C4-2B (cell line): ENCODE measurements around the gene GJD4.

Experiments
- ZFX ChIP-seq: fragments of 450-650 bp; IDR thresholded peaks from 2 replicates; pipeline ENCODE4 v1.6.1; 2017
- TF ChIP-seq, protein P1 (sequence below): fragments of 450-650 bp; conservative IDR thresholded peaks from 2 replicates; pipeline ENCODE4 v1.5.1; 2017; ENCODE audit warnings: mild to moderate bottlenecking

DNA sequence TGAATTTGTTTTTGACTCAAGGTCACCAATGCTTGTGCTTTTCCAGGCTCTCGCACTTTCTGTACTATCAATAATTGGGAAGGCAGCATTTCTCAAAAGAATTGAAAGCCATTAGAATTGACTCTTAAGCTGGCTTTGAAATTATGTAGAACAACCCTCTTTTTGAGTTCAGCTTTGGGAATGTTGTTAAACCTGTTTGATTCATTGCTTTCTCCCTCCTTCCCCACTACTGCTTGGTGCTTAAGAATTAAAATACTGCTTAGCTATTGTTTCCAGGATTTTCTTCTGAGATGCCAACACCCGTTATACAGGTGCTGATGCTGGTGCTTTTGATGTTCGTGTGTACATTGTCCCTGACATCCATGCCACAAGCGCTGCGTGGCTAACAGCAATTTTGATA, 52.5 kb downstream of the GJD4 start:
- TF ChIP-seq, protein P1, sequence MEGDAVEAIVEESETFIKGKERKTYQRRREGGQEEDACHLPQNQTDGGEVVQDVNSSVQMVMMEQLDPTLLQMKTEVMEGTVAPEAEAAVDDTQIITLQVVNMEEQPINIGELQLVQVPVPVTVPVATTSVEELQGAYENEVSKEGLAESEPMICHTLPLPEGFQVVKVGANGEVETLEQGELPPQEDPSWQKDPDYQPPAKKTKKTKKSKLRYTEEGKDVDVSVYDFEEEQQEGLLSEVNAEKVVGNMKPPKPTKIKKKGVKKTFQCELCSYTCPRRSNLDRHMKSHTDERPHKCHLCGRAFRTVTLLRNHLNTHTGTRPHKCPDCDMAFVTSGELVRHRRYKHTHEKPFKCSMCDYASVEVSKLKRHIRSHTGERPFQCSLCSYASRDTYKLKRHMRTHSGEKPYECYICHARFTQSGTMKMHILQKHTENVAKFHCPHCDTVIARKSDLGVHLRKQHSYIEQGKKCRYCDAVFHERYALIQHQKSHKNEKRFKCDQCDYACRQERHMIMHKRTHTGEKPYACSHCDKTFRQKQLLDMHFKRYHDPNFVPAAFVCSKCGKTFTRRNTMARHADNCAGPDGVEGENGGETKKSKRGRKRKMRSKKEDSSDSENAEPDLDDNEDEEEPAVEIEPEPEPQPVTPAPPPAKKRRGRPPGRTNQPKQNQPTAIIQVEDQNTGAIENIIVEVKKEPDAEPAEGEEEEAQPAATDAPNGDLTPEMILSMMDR: no peak
- no peak for TF ChIP-seq ZFX
